CD1c-positive myeloid dendritic cell (primary cell): ENCODE results near the gene SFXN2.
"Not testable (repeated sequence)": the region's sequence is repeated elsewhere in the genome, so short reads cannot be mapped to it uniquely, and the experiment has no call there.

Experiments
- DNase-seq: peaks from one replicate; pipeline ENCODE4 v3.0.0-alpha.2; 2016; ENCODE audit errors: extremely low spot score

Gene SFXN2, protein sequence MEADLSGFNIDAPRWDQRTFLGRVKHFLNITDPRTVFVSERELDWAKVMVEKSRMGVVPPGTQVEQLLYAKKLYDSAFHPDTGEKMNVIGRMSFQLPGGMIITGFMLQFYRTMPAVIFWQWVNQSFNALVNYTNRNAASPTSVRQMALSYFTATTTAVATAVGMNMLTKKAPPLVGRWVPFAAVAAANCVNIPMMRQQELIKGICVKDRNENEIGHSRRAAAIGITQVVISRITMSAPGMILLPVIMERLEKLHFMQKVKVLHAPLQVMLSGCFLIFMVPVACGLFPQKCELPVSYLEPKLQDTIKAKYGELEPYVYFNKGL

DNA sequence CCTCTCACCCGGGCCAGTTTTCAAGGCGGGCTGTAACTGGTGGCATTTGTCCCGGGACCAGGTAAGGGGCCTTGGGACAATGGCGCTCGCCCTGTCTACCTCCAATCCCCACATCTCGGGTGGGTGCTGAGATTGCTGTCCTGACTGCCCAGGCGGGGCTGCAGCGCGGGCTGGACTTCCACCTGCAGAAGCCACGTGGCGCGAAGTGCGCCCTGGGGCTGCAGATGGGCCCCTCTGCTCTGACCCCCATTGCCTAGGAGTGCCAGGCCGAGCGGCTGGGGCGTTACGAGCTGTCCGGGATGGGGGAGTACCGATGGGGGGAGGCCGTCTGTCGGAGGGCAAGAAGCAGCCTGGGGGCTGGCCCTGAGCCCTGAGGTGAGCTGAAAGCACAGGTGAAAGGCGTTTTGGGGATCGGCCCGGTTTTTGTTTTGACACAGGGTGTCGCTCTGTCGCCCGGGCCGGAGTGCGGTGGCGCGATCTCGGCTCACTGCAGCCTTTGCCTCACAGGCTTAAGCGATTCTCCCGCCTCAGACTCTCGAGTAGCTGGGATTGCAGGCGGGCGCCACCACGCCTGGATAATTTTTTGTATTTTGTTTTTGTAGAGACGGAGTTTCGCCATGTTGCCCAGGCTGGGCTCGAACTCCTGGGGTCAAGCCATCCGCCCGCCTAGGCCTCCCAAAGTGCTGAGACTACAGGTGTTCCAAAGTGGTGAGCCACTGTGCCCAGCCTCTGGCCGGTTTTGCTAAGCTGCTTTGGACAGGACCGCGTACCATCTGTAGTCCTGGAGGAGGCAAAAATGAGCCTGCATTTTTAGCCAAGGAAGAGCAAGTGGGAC is at the start of gene SFXN2:
Gene SFXN2 (plus strand): TSS at position 16 of the 835 bp plus-strand sequence. CDS start 12,001 bp downstream, outside the sequence.
- no peak for DNase-seq

DNA sequence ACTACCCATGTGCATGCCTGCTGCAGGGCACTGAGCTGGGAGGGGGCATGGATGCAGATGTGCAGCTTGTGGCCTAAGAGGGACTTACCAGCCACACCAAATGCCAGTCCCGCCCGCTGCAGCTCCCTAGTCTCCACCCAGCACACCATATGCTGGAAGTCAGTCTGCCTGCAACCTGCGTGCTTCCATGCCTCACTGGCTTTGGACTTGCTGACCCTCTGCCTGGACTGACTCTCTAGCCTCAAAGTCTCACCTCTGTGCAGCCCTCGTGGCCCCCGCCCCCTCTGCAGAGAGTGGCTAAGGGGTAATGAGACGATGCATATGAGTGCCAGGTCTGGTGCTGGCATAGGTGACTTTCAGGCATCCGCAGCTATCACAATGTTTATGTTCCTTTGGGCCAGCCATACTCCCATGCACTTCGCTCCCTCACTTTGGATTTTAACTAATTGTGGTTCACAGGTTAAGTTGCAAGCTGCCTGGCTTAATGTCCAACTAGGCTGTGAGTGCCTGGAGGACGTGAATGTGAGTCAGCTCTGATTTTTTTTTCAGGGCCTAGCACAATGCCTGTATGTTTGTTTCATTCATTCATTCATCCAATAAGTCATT is 48.4 kb upstream of the SFXN2 start:
- DNase-seq, result no peak

DNA sequence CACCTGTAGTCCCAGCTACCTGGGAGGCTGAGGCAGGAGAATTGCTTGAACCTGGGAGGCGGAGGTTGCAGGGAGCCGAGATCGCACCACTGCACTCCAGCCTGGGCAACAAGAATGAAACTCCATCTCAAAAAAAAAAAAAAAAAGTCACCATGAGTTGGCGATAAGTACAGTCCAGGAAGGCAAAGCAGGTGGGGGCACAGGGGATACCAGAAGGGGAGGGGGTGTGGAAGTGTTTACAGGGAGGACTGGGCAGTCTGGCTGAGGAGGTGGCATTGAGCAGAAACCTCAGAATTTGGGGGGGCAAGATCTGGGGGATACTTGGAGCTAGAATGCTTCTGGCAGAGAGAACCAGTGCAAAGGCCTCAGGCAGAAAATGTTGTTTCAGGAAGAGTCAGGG is 47.0 kb upstream of the SFXN2 start:
- not testable (repeated sequence) for DNase-seq

DNA sequence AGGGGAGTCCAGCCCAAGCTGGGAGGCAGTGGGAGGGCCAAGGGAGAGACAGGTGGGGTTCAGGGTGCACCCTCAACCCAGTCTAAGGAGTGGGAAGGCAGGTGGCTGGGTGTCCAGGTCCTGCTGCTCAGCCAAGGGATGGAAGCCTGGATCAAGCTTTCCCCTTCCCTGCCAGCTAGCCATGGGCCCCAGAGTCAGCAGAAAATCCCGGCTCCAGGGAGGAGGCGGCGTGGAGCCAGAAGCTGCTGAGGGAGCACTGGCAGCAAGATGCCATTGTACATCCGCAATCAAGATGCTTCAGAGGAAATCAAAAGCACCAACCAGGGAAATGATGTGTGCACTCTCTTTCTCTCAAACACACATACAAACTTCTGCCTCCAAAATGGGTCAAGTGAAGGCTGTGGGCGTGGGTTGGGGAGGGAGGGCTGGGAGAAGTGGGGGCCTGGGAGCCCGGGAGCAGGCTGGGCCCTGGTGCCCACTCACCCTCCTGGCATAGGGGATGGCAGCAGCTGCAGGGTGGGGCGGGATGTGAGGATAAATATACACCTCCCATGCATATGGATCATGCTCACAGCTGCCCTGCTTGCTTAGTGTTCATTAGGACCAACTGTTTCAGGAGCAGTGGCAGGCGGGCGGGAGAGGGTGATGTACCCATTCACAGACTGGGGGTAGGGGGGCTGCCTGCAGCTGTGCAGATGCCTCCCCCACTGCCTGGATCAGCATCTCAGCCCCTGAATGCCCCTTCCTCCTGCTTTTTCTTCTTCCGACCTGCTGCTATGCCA is 45.9 kb upstream of the SFXN2 start:
- no peak for DNase-seq

DNA sequence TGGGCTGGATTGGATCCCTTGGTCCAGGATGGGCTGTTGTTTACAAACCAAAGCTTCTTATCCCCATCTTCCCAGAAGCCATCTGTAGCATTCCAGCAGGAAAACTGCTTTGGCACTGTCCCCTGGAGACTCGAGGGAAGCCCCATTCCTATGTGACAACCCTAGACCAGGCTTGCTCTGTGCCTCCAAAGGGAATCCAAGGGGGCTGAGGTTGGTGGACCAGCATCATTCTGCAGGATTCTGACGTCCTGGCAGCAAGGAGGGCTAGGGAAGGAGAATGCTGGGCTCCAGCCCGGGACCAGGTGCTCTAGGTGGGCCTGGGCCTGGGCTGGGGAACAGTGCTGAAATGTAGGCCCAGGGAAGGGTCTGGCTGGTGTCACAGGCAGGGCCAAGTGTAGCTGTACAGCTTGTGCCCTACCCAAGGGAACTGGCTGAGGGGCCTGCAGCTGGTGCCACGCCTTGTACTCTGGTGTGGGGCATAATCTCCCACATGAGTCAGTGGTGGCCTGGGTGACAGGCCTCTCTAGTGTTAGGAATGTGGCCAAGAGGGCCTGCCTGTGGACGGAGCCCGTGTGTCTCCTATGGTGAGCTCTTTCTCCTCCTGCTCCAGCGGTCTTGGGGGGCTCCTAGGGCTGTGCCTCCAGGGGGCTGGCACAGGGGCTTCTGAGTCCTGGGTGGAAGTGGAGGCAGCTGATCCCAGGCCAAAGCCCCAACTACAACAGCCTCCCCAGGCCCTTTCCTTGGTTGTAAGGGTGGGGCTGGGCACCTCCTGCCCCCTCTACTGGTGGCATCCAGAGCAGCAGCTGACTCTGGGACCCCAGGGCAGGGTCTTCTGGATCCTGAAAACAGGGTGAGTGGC is 45.0 kb upstream of the SFXN2 start:
- no peak for DNase-seq

DNA sequence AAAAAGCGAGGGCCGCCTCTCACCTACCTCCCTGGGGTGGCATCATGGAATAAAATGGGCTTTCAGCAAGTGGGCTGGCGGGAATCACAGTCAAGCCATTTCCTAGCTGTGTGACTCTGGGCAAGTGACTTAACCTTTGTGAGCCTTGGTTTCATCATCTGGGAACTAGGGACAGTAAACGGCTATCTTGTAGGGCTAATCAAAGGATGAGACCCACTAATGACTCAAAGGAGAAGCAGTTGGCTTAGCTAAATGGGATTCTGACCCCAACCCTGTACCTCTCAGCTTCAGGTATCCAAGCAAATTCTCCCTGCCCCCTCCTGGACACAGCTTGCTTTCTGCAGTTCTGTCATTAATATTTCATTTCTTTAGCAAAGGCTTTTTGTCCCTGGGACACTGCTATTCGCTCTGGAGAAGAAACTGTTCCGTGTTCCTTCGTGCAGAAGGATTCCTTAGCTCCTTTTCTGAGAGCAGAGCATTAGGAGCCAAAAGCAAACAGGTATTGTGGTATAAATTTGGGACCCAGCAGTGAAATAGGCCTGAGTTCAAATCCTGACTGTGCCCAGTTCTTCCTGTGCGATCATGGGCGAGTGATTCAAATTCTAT is 44.3 kb upstream of the SFXN2 start:
- DNase-seq, result no peak

DNA sequence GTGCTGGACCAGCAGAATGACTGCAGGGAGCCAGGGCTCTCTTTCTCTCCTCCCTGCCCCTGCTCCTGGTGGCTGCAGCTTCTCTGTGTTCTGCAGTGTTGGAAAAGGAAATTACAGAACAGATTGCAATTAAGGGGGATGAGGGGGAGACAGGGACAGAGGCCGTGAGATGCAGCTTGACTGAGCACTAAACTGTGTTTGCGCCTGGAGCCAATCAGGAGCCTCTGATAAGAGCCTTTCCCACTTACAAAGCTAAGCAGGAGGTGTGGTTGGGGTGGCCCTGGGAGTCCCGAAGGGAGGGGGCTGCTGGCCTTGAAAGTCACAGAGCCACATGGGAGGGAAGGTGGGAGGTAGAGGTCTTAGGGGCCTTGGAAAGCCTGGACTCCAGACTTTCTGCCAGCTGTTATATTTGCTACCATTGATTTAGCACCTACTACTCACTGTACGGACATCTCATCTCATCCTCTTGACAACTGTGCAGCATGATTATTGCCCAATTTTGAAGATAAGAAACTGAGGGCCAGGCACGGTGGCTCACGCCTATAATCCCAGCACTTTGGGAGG is 43.5 kb upstream of the SFXN2 start:
- DNase-seq, result no peak

DNA sequence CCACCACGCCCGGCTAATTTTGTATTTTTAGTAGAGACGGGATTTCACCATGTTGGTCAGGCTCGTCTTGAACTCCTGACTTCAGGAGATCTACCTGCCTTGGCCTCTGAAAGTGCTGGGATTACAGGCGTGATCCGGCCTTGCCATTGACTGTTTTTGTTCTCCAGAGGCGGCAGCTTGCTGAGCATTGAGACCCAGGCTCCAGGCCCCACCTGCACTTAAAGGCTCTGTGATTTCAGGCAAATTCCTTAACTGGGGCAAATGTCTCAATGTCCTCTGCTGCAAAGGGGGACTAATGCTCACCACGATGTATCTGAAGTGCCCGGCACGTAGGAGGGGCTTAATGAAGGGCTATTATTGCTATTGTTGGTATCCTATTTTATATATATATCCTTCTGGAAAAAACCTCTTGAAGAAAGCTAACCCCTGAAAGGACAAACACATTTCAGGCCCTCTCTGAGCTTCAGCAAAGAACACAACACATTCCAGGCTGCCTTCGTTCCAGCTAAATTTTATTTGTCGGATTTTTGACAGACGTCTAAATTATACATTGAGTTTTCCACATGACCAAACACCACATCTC is 41.1 kb upstream of the SFXN2 start:
- DNase-seq, result no peak

DNA sequence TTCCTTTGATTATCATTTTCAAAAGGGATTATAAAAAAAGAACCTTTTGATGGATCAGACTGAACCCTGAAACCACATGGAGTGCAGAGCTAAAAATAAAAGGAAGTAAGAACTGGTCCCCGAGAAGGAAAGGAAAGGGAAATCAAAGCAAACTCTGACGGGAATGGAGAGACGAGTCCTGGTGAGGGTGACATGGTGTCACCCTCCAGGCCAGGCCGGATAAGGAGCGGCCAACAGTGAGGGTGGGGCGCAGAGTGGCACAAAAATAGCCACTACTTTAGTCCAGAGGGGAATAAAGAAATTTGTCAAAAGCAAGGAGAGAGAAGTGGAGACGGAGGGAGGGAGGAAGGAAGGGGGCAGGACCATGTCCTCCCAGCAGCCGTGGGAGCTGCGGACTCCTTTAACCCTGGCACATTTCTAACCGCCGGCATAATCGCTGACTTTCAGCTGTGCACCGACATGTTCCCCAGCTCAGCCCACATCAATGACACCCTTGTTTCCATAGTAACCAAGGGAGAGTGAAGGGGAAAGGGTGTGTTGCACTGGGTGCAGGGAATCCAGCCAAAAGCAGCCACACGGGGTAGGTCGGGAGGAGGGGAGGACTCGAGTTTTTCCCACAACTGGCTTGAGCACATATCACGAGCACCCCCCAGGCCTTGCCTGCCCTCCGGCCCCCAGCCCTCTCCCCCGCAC is 40.5 kb upstream of the SFXN2 start:
- peak; percentile 86 for DNase-seq

DNA sequence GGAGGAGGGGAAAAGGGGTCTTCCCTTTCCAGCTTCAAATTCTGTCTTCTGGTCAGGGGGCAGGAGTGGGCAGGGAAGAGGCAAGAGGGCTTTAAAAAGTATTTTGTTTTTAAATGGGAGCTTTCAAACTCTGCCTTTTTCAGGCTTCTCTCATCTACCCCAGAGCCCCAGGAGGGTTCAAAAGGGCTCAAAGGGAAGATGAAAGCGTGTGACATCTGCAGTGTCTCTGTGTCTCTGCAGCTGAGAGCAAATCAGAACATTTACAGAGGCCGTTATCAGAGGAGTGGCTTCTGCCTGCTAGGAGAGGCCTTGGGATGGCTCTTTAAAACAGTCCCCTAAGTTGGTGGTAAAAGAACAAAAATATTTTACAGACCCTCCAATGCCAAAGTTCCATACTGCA is 39.9 kb upstream of the SFXN2 start:
- DNase-seq, result no peak

DNA sequence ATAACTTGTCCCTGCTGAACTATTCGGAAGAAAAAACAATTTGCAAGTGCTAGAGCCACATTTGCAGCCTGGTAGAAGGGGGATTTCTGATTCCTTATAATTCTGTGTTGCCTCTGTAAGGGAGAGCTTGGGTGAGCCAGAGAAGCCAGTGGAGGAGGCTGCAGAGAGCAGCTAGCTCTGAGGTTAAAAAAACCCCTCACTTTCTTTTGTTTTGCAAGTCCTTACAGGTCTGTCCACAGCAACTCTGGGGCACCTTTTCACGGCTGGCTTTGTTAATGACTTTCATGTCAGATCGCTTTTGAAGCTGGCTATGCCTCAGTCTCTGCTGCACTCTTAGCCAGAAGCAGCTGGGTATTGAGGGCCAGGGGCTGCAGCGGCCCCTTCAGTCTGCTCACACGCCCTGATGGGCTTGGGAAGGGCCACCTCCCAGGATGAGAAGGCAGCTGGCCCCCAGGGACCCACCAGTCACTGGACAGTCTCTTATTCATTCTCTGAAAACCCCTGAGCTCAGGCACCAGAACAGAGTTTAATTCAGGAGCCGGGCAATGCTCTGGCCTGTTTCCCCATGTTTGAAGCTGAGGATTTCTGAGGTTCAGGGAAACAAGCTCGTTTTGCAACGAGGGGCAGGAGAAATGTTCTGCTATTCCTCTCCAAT is 39.3 kb upstream of the SFXN2 start:
- no peak for DNase-seq

DNA sequence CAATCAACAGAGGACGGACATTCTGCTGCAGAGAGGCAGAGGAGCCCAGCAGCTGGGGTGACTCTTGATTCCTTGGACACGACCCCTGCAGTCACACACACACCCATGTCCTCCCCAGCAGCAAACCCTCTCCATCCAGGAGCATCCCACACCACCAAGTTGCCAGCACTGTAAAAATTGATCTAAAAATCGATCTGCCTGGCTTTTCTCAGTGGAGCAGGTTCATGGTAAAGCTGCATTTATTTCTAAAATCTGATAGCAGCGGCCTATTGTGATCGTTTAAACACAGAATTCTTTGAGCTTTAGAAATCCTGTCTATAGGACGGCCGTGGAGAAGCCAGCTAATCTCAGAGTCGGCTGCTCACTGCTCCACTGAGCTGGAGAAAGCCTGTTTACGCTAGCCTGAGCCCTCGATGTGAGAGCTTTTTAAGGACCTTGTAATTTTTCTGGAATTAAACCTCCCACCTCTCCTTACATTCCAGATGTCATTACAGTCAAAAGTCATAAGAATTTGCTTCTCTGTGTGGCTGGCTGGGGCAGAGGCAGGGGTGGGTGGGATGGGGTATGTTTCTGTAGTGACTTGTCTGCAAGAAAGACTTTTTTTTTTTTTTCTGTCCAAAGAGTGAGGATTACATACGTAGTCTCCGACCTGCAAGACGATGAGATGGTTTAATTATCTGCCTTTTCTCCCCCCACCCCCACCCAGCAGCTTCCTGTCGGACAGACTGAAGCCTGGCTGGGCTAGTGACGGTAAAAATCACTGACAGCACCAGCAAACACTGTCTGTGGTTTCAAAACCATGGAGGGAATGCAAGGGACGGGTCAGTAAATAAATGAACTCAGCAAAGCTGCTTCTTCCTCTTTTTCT is 38.5 kb upstream of the SFXN2 start:
- DNase-seq, result peak; percentile 81

DNA sequence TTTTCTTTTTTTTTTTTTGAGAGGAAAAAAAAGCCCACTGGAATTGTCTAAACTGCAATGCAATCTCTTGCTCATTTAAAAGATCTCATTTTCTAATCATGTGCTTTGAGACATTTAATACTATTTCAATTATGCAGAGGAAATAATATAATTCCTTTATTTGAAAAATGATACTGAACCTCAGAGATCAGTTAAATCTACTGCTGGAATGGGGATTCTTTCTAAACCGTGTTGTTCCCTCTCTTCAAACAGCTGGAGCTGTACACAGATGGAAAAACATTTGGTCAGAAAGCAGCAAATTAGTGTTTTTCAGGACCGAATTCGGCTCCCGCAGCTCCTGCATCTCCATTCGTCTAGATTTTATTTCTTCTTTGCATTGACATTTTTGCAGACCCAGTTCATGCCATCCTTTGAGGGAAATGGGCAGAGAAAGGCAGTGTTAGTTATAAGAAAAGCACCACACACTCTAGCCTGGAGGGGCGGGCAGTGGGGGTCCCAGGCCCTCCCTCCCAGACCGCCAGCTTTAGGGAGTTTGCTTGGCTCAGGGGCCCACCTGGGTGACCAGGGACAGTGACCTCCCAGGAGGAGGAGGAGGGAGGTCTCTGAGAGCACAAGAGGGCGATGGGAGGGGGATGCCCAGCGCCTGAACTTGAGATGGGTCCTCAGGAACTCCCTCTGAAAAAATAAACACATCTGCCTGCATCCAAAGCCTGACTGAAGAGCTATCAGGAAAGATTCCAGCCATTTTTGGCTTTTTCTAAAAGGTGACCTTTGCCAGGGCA is 37.7 kb upstream of the SFXN2 start:
- no peak for DNase-seq

DNA sequence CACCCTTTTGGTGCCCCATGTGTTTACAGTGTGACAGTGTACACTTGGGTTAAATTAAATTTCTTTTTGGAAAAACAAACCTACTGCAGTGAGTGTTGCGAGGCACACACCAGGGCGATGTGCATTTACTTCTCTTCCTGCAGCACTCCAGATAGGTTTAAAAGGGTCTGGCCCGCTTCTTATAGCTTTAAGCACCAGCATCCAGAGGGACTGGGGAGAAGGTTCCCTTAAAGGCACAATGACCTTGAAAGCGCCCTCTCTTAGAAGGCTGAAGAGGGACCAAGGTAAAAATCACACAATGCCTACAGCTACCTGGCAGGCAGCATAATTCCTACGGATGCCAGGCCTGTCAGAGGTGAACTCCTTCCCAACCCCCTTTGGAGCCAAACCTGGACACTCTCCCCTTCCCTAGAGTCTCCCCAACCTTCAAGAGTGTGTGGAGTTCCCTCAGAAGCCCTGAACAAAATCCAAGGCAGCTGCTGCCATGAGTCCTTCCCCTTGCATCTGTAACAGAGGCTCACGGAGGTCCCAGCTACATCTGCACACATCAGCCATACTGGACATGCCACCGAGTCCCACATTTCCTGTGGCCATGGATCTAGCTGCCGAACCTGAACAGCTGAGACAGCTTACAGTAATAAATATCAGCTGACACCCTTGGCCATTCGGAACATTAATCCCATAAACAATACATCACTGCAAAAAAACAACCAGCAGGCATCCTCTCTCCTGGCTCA is 36.9 kb upstream of the SFXN2 start:
- DNase-seq, result no peak

DNA sequence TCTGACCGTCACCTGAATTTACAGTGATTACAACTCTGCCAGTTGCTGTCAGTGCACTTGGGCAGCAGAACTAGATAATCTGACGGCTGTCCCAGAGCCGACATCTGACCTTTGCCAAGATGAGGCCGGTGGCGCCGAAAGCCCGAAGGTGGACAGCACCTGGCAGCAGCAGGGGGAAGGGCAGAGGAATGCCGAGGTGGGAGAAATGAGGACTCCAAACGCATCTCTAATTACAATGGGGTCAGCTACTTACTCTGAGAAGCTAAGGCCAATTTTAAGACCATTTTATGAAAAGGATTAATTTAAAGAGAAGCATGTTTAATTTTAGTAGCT is 36.4 kb upstream of the SFXN2 start:
- DNase-seq, result no peak

DNA sequence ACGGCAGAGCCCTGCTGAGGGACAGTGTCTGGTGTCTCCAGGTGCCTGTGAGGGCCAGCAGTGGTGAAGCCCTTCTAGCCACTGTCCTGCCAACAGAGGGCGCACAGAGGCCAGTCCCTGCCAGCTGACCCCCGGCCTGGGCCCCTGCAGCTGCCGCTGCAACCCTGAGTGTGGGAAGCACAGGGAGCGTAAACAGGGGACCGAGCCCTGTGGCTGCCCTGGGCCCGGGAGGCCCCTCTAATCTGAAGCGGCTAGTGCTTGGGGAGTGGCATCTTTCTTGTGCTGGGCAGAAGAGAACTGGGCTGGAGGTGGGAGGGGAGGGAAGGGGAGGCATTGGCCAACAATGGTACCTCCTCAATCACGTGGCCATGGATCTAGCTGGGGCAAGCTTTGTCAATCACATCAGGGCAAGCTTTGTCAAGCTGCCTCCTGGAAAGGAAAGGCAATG is 35.6 kb upstream of the SFXN2 start:
- peak; percentile 63 for DNase-seq
